GM19043 (cell line): ENCODE data around the gene UNC5C.

Experiments used
- ATAC-seq: cut with Tn5 transposase; IDR thresholded peaks from one replicate; pipeline ENCODE4 v1.9.1; 2021; ENCODE audit warnings: low read depth; ENCODE audit not compliant: unreplicated experiment

The UNC5C gene

DNA sequence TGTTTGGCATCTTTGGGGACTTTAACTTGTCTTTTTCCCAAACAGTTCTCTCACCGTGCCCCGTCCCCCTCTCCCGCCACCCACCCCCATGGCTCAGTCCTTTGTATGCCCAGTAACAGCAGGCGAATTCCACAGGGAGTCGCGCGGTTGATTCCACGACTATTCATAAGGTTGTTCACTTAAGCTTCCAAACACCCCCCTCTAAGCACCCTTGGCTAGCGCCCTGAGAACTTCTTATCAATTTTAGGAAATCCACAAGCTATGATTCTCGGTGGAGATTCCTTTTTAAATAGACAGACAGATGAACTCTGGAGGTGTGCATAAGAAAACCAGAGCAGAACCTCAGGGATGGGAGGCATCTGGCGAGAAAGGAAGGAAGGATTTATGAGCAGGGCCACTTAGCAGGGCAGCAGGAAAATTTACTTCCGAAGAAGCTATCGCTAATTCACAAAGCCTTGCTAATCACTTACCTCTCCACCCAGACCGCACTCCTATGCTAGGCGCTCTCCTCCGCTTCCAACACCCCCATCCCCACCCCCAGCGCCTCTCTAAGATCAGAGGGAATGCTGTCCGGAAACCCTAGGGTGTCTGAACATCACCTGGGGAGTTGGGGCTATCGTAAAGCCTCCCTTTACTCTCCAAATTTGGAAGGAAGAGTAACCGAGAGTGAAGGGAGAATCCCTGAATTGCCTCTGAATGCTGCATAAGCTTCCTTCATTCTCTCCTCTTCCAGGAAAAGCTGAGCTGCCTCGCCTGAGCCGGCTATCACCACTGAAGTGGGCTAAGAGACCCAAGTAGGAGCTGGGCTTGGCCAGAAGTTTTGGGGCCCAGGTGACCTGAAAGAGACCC is 1.7 kb downstream of the UNC5C start:
- ATAC-seq = no peak

DNA sequence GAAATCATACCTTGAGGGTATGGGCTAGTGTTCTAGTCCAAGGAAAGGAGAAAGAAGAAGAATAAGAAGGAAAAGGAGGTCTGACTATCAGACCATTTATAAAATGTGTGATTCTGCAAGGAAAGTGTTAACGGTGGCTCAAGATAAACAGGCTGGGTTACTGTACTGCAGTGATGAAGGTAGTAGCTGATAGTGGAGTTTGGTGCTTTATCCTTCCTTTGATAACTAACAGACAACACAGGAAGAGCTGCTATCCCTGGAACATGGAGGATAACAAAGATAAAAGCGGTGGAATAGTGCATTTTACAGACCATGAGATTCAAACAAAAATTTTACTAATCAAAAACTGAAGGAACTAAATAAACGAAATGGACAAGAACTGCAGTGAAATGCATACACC is 2.6 kb downstream of the UNC5C start:
- no peak for ATAC-seq

DNA sequence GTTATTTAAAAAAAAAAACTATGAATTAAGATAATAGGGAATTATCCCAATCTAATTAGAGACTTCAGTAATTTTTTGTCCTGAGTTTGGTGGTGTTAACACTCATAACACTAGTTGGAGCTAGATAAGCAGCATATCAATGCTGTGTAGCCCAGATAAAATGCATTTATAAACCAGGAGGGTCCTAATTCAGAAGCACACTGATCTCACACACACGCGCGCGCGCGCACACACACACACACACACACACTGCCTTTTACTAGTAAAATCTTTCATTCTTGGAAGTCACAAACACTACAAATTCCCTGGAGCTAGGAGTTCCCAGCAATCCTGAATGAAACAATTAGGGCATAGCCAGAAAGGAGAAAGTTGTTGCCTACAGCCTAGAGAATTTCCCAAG is 3.2 kb downstream of the UNC5C start:
- no peak for ATAC-seq

DNA sequence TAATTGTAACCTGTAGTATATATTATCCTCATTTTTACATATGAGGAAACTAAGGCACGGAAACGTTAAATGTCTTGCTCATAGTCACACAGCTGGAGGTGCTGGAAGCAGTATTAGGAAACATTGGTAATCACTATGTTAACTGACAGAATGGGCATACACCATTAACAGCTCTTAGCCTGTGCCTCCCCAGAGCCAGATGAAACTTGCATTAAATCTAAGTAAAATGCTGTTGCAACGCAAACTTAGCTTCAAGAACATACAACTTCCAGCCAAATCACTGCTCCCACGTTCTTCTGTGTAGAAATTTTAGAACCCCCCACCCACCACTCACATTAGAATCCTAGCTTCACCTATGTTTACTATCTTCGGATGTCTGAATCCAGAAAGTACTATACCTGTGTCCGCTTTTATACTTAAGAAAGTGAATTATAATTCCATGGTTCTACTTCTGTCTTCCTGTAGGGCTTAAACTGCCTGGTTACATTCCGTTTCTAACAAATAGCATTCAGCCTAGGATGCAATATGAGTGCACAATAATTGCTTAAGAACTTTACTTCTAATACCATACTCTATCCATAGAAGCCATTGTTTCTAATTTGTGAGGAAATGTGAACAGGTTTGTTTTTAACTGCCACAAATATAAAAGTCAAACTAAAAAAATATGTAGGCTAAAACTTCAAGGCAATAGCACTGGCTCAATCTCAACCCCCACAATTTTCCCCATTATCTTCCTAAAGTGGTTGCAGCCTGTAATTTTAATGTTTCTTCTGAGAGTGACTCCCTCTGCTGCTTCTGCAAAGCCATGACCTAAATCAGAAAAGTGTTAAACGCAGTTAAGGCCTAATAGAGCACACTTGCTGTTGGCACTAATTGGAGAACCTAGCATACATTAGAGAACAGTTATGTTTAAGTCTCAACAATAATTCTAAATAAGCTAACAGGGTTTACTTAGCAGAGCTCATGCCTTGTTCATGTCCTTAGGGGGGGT is 4.4 kb downstream of the UNC5C start:
- ATAC-seq = no peak

DNA sequence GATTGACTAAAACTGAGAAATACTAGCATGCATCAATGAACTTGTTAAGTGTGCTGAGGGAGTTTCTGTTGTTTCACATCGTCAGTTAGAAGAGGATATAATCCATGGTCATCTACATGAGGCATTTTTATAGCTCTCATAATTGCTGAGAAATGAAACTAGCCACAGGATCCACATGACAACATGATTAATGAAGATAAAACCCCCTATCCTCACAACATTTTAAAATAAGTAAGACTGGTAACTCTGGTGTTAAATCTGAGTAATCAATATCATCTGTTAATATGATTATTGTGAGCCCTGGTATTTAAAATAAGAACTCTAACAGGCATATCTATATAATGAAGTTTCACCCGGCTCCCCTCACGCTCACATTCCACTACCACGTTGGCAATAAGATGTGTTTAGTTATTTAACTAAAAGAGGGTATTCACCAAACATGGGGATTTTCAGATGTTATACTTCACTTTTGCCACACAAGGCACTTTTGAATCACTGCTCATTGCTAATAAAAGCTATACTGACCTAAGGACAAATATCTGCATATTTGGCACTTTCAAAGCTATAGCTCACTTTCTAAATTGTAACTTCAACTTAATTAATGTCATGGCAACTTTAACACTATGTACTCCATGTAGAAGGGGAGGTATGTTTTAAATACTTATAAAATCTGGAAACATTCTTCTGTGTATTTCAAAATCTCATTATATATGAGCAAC is 6.7 kb downstream of the UNC5C start:
- ATAC-seq = no peak

DNA sequence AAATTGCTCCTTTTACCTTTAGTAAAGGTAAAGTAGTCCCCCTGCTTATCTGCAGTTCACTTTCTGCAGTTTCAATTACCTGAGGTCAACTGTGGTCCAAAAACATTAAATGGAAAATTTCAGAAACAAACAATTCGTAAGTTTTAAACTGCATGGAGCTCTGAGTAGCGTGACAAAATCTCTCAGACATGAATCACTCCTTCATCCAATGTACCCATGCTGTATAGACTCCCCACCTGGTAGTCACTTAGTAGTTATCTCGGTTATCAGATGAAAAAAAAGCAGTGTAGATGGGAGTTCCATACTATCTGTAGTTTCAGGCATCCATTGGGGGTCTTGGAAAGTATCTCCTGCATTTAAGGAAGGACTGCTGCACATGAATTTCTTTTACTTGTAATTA is 7.7 kb downstream of the UNC5C start:
- ATAC-seq = no peak

DNA sequence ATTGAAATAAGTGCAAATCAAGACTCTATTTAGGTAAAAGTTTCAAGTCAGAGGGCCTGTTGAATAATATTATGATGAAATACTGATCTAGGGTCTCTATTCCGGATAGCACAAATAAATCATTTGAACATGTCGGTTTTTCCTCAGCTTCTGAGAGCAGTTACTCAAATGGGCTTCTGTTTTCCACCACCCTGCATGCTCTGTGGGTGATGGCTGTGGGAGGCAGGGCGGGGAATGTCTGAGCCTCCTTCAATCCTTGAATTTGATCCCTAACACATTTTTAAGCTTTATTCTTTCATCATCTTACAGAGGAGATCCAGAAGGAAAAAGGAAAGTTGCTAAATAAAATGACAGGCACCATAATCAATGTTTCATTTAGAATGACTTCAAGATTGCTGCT is 8.5 kb downstream of the UNC5C start:
- ATAC-seq = no peak

DNA sequence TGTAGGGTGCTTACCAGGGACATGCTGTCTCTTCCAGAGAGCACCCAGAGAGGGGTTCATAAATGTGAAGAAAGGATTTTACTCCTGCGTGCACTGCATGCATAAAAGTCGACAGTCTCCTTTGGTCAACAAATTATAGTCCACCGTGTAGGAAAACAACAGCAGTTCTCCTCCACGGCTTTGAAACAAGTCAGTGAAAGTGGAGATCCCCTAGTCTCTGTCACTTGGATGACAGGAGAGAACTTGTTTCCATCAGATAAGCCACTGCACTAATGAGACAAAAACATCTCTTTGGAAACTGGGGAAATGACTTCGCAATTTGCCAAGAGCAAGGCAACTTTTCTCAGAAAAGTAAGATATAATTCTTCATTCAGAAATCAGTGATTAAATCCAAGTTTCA is 9.7 kb downstream of the UNC5C start:
- ATAC-seq = no peak

DNA sequence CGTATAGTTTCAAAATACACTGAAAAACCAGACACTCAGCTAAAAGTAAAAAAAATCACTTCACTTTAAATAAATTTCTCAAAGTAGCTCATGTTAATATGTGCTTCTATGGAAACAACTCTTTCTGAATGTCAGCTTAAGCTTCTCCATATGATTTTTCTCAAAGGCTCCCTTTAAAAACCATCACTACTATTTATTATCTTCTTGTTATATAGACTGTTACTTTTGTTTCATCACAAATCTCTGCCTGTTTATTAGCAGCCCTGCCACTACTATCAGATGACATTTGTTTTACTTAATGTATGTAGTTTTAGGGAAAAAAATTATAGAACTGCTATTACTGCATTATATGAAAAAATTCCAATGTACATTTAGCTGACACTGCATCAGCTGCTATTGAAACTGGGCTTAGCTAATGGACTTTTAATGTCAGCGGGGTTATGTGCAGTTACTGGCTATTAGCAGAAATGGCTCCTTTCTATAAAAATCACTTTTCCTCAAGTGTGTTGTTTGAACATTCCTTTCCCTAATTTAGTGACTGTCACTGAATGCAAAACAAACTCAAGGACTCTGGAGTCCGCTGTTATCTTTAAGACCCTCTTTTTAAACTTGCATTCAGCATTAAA is 10.8 kb downstream of the UNC5C start:
- no peak for ATAC-seq

DNA sequence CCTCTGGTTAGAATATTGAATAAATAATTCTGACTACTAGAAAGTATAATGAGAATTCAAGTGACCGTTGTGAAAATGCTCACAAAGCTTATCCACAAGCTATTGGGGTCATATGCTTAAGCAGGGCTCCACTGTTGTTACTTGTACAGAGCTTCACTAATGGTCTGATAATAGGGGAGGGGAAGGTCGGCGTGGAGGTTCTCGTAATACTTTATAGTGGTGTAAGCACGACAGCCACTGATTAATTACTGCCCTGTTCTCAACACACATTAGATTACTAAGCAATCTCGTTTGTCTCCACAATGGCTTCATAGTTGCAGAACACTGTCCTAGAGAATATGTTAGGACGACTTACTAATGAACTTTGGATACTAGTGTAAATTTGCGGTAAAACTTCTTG is 11.6 kb downstream of the UNC5C start:
- no peak for ATAC-seq

DNA sequence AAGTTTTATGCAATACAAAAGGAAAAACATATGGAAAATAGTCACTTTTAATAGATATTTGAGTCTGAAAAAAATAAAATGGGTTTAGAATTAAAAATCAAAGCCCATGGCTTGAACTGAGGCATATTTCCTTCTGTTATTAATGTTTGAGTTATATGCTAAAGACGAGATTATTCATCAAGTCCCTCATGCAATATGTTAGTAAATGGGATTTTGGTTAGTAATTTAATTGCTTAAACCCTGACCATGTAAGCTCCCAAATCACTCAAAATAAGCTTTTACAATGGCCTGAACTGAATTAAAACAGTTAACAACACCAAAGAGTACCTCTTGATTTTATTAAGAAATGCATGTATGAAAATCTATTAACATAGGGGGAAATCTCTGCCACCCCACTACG is 12.1 kb downstream of the UNC5C start:
- ATAC-seq = no peak

DNA sequence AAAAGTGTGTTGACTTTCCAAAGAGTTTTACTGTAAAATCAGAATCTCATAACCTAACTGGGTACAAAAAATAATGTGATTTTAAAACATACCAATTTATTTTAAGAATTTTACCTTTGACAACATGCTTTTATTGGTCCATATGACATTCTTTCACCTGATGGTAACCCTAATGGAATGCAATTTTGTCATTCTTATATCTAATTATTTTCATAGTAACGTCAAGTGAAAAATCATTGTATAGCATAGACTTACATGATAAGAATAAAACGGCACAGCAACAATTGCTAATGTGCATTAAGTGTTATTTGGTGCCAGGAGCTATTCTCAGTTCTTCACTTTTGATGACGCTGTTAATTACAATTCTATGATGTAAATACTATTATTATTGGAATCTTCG is 13.6 kb downstream of the UNC5C start:
- ATAC-seq = no peak

DNA sequence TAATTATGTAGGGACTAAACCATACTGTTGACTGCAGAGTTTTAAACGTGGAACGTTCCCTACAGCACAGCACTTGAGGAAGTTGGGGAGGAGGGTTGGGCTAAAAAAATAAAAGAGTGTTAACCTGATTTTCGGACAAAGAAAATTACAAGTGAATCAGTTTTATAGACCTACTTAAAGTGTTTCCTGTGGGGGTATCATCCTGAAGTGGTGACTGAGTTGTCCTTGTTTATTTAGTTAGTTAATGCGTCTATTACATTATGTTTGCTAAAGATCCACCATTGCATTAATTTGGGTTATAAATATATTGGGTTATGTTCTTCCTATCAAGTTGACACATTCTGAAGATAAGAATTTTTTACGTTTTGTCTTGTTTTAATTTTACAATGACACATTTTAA is 14.7 kb downstream of the UNC5C start:
- ATAC-seq = no peak

DNA sequence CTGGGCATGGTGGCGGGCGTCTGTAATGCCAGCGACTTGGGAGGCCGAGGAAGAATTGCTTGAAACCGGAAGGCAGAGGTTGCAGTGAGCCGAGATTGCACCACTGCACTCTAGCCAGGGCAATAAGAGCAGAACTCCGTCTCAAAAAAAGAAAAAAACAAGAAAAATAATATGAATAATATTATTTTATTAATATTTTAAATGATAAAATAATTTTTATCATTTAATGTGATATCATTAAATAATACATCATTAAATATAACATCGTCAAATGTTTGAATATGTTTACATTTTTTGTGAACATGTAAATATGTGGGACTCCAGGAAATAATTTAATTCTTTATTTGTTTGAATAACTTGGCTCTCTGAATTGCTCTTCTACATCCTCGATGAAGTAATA is 15.5 kb downstream of the UNC5C start:
- no peak for ATAC-seq

DNA sequence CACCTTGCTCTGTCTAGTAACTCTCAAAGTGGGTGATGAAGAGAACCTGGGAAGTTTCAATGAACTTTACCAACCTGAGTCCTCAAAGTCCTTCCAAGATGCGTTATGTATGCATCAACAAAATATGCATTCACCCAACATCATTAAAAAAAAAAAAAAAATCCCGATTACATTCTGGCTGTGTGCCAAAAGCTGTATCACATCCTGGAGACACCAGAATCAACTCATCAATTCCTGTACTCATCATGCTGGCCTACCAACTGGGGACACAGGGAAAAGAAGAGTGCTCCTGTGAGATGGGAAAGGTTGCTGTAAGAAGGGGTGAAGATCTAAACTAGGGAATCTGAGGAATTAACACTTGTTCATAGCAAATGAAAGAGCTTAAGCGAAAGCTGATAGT is 16.5 kb downstream of the UNC5C start:
- no peak for ATAC-seq

DNA sequence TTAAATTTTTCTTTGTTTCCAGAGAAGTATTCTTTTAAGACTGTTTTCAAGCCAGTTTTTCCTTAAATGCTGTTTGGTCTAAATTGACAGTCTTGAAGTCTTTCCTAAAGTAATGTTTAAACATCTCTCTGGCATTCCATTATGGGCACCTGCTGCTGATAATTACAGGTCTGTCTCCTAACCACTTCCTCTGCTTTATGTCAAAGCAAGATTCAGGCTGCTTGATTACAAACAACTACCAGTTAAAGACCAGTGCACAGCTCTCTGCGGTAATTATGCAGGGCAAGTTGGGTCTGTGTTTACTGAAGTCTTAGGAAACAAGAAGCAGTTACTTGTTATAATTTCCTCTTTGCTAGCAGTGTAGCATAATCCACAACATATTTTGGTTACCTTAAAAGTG is 17.6 kb downstream of the UNC5C start:
- no peak for ATAC-seq

DNA sequence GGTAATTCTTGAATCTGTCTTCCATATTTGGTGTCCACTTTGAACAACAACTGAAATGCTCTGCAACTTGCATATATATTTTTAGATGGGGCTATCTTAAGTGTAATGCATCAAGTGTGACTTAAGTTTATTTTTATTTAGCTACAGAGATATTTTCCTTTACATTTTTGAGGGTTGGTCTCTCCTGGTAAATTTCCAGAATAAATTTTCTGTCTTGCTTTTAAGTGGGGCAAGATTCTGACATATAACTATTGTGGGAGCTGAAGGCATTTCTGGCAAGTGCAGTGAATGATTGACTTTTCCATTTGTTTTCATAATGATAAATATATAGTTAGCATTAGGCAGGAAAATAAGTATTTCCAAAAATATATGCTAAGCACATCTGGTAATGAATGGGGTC is 18.8 kb downstream of the UNC5C start:
- ATAC-seq = no peak

DNA sequence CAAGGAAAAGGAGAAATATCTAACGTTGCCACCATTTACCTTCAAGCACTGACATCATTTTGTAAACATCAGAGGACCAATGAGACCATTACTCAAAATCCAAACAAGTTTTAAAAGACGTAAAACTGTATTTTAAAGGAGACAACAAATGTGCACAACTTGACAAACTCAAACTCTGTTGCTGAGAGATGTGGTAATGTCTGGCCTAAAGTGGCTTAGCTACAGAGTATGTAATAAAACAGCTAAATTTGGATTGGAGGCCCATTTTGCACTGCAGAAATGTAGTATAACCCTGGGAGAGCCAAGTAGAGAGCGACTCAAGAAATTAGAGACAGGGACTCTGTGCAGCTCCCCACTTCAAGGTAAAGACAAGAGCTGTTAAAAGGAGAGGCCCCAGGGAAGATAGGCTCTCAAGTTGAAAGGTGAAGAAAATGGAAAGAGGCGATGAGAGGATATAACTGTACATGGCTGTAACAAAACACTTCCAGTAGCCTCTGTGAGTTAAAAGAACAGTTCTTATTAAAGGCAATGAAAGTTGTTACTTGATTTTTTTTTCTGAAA is 20.3 kb downstream of the UNC5C start:
- ATAC-seq = no peak

DNA sequence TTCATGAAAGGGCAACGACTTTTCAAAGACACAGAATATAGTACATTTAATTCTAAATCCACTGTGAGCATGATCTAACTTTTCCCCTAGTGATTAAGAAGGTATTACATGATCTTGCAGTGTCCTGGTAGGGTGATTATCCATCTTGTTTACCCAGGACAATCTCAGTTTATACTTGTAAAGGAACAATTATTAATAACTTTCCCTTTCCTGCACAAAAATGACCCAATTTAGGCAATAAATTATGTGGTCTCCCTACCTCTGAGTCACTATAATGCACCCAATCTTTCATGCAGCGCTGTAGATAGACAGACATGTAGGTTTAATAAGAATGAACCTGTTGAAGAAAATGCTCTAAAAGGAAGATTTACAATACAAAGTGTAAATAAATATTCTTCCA is 22.7 kb downstream of the UNC5C start:
- ATAC-seq = no peak

DNA sequence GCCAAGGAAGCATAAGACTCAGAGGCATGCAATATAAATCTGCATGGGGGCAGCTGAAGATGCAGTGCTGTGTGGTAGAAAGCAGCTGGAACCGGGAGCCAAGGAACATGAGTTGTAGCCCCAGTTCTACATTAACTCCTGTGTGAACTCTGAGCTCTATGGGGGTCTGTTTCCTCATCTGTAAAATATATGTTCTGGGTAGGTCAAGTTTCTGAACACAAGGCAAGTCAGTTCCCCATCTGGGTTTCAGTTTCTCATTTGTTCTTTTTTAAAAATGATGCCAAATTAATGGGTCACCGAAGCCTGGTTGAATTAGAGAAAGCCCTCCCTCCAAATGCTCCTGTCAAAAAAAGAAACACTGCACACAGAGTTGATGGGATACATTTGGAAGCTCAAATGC is 24.0 kb downstream of the UNC5C start:
- no peak for ATAC-seq
